GM18519 (cell line): ENCODE results near the gene COASY.

Experiments
- ATAC-seq: cut with Tn5 transposase; IDR thresholded peaks from one replicate; pipeline ENCODE4 v1.9.1; 2021; ENCODE audit warnings: mild to moderate bottlenecking, moderate library complexity; ENCODE audit not compliant: unreplicated experiment, low FRiP score

Gene COASY

GRCh38 chr17:42561897-42562387 is at the start of gene COASY:
TSS of gene COASY (plus strand) at chr17:42562148. CDS start at chr17:42562623, 475 bp downstream.
- no peak for ATAC-seq

- ATAC-seq = no peak
Measured at GRCh38 chr17:42512246-42512645, 49.7 kb upstream of the COASY start.

DNA sequence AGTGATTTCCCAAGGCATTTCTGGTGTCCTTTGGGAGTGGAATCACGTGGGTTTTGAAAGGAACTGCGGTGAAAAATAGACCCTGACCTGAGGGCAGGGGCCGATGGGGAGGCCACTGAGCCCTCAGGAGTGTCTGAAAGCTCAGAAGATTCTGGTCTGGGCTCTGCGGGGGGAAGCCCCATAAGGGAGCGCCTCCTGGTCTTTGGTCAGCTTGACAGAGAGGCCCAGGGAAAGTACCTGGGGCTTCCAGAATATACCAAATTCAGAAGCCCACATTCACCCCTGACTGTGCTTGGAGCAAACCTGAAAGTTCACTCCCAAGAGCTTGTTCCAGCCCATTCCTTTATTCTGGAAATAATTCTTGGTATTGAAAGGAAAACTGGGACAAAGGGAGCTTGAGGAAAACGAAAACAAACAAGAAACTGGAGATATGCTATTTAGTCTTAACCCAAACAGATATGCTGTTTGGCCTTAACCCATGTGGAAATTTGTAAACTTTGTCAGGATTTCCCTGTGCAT is 49.2 kb upstream of the COASY start:
- ATAC-seq = no peak

GRCh38 chr17:42513686-42514085 is 48.3 kb upstream of the COASY start:
- no peak for ATAC-seq

DNA sequence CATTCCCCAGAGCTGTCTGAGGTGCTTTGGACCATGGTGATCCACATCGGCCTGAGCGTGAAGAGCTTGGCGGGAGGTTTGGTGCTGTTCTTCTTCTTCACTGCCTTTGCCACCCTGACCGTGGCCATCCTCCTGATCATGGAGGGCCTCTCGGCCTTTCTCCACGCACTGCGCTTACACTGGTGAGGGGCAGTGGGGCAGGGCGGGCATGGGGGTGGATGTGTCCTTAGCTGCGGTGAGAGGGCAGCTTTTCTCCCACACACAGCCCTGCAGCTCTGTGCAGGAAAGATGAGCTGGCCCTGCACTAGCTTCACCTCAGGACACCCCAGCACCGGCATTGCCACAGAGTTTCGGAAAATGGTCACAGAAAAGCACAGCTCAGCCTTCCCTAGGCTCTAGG is 47.7 kb upstream of the COASY start:
- ATAC-seq = no peak

- ATAC-seq = no peak
Measured at GRCh38 chr17:42514867-42515266, 47.1 kb upstream of the COASY start.

GRCh38 chr17:42517516-42517915 is 44.4 kb upstream of the COASY start:
- ATAC-seq = no peak

GRCh38 chr17:42518046-42518754 is 43.7 kb upstream of the COASY start:
- ATAC-seq = no peak

GRCh38 chr17:42518755-42519545 is 43.0 kb upstream of the COASY start:
- ATAC-seq = no peak

DNA sequence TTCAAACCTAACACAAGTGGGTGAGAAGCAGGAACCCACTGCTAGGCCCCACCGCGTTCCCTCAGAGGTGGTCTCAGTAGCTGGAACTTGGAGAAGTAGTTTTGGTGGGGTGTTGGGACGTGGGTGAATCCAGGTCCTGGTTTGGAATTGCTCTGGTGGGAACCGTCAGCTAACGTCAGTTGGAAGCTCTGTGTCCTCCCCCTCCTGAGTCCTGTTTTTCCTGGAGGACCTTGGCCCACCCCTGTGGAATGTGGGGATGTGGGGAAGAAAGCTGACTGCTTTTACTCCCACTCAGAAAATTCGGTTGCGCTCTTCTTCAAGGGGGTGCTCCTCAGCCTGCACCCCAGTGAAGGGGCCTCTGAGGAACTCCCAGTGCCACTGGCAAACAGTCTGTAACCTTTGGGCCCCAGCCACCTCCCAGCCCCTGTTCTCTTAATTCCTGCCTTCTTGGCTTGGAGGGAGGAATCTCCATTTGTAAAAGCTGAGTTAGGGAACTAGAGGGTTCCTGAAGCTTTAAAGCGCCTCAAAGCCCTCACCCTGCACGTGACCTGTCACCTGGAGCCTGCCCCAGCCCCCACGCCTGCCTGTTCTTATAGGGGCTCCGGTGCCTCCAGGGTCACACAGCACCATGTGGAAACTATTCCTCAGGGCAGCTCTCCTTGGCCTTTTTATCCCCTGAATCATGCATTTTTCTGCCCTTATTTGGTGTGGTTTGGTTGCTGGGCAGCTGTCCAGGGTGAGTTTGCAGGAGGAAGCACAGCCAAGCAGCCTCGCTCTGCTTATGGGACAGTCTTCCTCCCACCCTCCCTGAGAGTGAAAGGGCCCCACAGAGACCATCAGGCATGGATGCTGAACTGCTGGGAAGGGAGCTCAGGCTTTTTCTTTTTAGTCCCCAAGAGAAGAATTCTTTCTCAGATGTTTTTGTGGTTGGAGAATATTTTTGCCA is 42.1 kb upstream of the COASY start:
- no peak for ATAC-seq

DNA sequence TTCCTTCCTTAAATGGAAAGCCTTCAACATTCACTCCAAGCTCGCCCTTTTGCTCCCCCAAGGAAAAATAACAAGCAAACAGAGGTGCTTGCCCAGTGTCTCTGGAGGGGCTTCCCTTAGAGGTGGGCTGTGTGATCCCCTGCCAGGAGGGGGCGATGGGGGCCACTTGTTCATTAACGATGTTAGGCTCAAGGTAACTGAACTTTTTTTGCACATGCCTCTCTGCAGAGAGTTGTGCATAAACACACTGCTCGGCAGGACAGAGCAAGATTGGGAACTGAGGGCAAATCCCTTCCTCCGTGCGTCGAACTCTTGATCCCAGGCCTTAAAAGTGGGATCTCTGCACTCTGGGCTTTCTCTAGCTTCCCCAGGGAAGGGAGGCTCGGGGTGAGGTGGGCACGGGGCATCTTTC is 41.4 kb upstream of the COASY start:
- ATAC-seq = no peak

GRCh38 chr17:42521036-42521435 is 40.9 kb upstream of the COASY start:
- ATAC-seq = no peak

GRCh38 chr17:42521666-42522262 is 40.2 kb upstream of the COASY start:
- ATAC-seq = no peak

- ATAC-seq = no peak
Measured at GRCh38 chr17:42522263-42522790, 39.6 kb upstream of the COASY start.

DNA sequence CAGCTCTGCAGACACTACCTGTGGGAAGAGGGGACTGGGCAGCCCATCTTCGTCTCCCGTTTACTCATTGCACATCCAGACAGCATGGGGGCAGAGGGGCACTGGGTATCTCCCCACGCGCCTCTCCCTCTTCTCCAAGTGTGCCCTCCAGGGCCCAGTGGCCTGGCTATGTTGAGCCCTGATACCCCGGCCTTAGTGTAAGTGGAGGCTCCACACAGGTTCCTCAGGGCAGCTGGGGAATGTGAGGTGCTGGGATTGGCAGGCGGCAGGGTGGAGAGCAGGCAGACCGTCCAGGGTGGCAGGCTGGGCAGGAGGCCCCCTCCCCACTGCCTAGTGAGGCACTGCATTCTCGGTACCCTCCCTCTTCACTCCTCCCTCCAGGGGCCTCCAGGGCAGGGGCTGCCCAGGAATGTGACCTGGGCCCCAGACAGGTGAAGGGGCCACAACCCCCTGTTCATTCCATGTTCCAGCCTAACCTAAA is 39.1 kb upstream of the COASY start:
- ATAC-seq = no peak

DNA sequence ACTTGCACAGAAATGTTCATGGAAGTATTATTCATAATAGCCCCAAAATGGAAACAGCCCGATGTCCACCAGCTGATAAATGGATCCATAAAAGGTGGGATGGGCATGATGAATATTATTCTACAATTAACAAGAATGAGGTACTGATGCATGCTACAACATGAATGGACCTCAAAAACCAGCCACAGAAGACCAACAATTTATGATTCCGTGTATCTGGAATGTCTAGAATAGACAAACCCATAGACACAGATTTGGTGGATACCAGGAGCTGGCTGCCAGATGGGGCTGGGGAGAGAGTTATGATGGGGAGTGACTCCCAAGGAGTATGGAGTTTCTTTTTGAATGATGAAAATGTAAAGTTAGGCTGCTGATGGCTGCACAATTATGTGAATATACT is 36.7 kb upstream of the COASY start:
- ATAC-seq = no peak

DNA sequence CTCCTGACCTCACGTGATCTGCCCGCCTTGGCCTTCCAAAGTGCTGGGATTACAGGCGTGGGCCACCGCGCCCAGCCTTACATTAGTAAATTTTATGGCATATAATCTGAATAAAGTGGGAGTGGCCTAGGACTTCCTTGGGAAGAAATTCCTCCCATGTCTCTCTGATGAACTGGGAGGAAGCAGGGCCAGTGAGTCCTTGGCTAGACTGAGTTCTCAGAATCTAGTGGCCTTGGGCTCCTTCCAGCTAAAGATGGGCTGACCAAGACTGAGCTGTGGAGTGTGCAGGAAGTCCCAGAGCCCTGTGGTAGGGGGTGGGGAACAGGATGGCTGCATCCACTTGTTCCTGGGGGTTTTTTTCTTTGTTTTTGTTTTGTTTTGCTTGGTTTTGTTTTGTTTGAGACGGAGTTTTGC is 35.9 kb upstream of the COASY start:
- no peak for ATAC-seq

- no peak for ATAC-seq
Measured at GRCh38 chr17:42527932-42528331, 34.0 kb upstream of the COASY start.

DNA sequence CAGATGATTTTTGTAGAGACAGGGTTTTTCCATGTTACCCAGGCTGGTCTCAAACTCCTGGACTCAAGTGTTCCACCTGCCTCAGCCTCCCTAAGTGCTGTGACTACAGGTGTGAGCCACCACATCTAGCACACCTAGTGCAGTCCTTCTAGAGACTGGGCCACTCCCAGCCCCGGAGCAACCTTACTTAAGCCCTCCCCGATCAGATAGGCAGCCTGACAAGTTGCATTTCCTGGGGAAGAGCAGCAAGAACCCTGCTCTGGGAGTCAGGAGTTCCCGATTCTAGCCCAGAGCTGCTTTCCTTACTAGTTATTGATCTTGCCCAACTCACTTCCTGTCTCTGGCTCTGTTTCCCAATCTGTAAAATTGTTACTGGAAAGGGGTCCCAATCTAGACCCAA is 32.9 kb upstream of the COASY start:
- no peak for ATAC-seq
